GM13977 (cell line): ENCODE data around the gene SERPINH1.

Source experiments
- DNase-seq: peaks from one replicate; pipeline ENCODE4 v3.0.0; 2012; ENCODE audit warnings: low spot score
- CTCF ChIP-seq: IDR thresholded peaks from 2 replicates; pipeline ENCODE4 v1.5.1; 2012; ENCODE audit warnings: mild to moderate bottlenecking, control low read depth; ENCODE audit not compliant: insufficient read depth; ENCODE audit errors: extremely low read depth, missing control alignments
- in situ Hi-C: fragments of 300-500 bp; cut with MboI; formaldehyde crosslinking; loops from one replicate; pipeline ENCODE4 v1.12.0; 2022; ENCODE audit warnings: low sequenced_read_pairs, low pct_unique_long_range_greater_than_20kb, mixed read lengths, inconsistent platforms; ENCODE audit not compliant: unreplicated experiment

The SERPINH1 gene

GRCh38 chr11:75531325-75531724 lies 30.7 kb upstream of the SERPINH1 start:
- in situ Hi-C loops = loop anchor here (5.0 kb wide), 1 partner anchor 84 kb away; no protein-coding TSS in a partner anchor
- TF ChIP-seq CTCF = no peak
- no peak for DNase-seq

GRCh38 chr11:75532200-75533048 lies 29.6 kb upstream of the SERPINH1 start:
- in situ Hi-C loops = loop anchor here (5.0 kb wide), 1 partner anchor 85 kb away; no protein-coding TSS in a partner anchor
- peak; percentile 80 for DNase-seq
- TF ChIP-seq CTCF = peak; percentile 87

- DNase-seq = no peak
- in situ Hi-C loops = loop anchor here (5.0 kb wide), 1 partner anchor 87 kb away; no protein-coding TSS in a partner anchor
Observed at GRCh38 chr11:75533896-75534258, 28.2 kb upstream of the SERPINH1 start.

GRCh38 chr11:75534259-75535069 lies 27.6 kb upstream of the SERPINH1 start:
- no peak for TF ChIP-seq CTCF
- DNase-seq = no peak
- in situ Hi-C loops = loop anchor here (5.0 kb wide), 1 partner anchor 87 kb away; no protein-coding TSS in a partner anchor

More at GRCh38 chr11:75533896-75534258, 28.2 kb upstream of the SERPINH1 start:
- TF ChIP-seq CTCF = no peak

GRCh38 chr11:75535071-75535470 lies 27.0 kb upstream of the SERPINH1 start:
- in situ Hi-C loops = no loop called here
- no peak for DNase-seq
- TF ChIP-seq CTCF = no peak

DNA sequence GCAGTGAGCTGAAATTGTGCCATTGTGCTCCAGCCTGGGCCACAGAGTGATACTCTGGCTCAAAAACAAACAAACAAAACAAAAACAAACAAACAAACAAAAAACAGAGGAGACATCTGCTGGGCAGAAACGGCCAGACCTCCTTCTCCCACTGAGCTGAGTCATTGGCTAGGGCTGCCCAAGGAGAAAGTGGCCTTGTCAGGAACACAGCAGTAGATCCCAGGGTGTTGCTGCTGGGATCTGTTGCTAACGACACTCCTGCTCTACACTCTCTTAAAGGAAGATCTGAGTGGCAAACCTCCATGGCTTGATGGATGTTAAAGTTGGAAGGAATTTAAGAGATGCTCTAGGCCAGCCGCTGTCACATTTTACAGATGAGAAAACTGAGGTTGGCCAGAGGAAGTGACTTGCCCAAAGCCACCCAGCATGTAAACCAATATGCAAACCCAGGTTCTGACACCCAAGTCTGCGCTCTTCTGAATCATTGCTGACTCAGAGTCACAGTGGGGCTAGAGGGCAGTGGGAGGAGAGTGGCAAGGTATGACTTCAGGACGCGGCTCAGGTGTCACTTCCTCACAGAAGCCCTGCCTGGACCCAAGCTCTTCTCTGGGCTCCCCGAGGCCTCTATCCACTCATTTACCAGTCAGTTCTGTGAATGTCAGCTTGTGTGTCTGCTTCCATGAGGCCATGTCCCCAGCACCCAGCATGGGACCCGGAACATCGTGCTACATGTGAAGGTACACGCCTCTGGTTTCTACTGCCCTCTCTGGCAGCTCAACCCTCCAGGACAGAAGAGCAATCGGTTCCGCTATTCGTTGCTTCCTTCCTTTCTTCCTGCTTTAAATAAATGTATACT lies 25.0 kb upstream of the SERPINH1 start:
- in situ Hi-C loops = no loop called here
- no peak for TF ChIP-seq CTCF
- DNase-seq = peak; percentile 83
